Panc1 (cell line): ENCODE measurements around the gene SOBP. TPM values are rescaled to one million over a fixed set of nuclear protein-coding genes. Genes with fewer than 3 reads are reported as not detected.

ENCODE experiments used
- ATAC-seq: fragments of 200-7000 bp; cut with Tn5 transposase; 2 replicates; pipeline ENCODE4 v1.9.1; 2020; ENCODE audit warnings: mild to moderate bottlenecking, moderate library complexity
- BruUV-seq: library from RNA; stranded (reverse); fragments of 400-500 nt; replicated peaks from 2 replicates; lab custom pipeline; 2021; lab: Mats Ljungman, UMichigan
- CTCF ChIA-PET: fragments of 300-600 bp; sonication (Branson Sonifier 250); formaldehyde crosslinking; loops from one replicate; lab custom pipeline; 2022; ENCODE audit warnings: antibody characterized with exemption; lab: Charles Lee
- POLR2A ChIA-PET: fragments of 300-600 bp; sonication (Branson Sonifier 250); formaldehyde crosslinking; loops from one replicate; lab custom pipeline; 2022; ENCODE audit warnings: antibody characterized with exemption; lab: Charles Lee
- DNase-seq: peaks from one replicate; pipeline ENCODE4 v3.0.0-alpha.2; 2010; ENCODE audit warnings: low read depth, low spot score
- H3K27ac ChIP-seq: 2 replicates; pipeline ENCODE4 v1.5.1; 2011; ENCODE audit warnings: mild to moderate bottlenecking, low read length, inconsistent platforms
- H3K27me3 ChIP-seq: fragments of 200-500 bp; sonication (Bioruptor generic); 2 replicates; pipeline ENCODE4 v1.6.0; 2014; ENCODE audit warnings: low read length, inconsistent platforms; ENCODE audit not compliant: control insufficient read depth, insufficient read depth
- H3K36me3 ChIP-seq: fragments of 200-500 bp; sonication (Bioruptor generic); 2 replicates; pipeline ENCODE4 v1.5.1; 2014; ENCODE audit warnings: inconsistent platforms, mild to moderate bottlenecking, low read length, moderate library complexity; ENCODE audit not compliant: control insufficient read depth, insufficient read depth
- H3K4me1 ChIP-seq: 2 replicates; pipeline ENCODE4 v1.5.1; 2011; ENCODE audit warnings: inconsistent platforms, mild to moderate bottlenecking, low read length, moderate library complexity; ENCODE audit not compliant: control insufficient read depth, insufficient read depth
- H3K4me3 ChIP-seq, 2 experiments: 2 replicates each; pipeline ENCODE4 v1.5.1; 2011 to 2012; ENCODE audit warnings: low read depth in 2 of 2, low read length in 2 of 2, mild to moderate bottlenecking in 2 of 2, inconsistent platforms in 1 of 2, moderate library complexity in 1 of 2
- H3K9me3 ChIP-seq: fragments of 200-500 bp; sonication (Bioruptor generic); 2 replicates; pipeline ENCODE4 v1.5.1; 2014; ENCODE audit warnings: low read depth, mild to moderate bottlenecking, inconsistent platforms, low read length, moderate library complexity; ENCODE audit not compliant: control insufficient read depth, insufficient read depth
- CTCF ChIP-seq: fragments of 450-650 bp; IDR thresholded peaks from 2 replicates; pipeline ENCODE4 v1.5.1; 2017; ENCODE audit warnings: mild to moderate bottlenecking
- POLR2AphosphoS5 ChIP-seq: IDR thresholded peaks from 2 replicates; pipeline ENCODE4 v1.6.1; 2012; ENCODE audit warnings: mild to moderate bottlenecking, low read depth, low read length, moderate library complexity
- REST ChIP-seq, 2 experiments: IDR thresholded peaks; 2 replicates each; pipeline ENCODE4 v1.6.1; 2011 to 2012; ENCODE audit warnings: low read depth in 2 of 2, control low read depth in 1 of 2, low read length in 1 of 2, mild to moderate bottlenecking in 1 of 2, moderate library complexity in 1 of 2; ENCODE audit not compliant: insufficient read depth in 1 of 2
- SIN3A ChIP-seq: IDR thresholded peaks from 2 replicates; pipeline ENCODE4 v1.6.1; 2012; ENCODE audit warnings: low read depth, mild to moderate bottlenecking, low read length, moderate library complexity, borderline replicate concordance; ENCODE audit not compliant: insufficient read depth
- TCF7L2 ChIP-seq: IDR thresholded peaks from 2 replicates; pipeline ENCODE4 v1.6.1; 2011; ENCODE audit warnings: mild to moderate bottlenecking, low read depth, low read length, inconsistent platforms
- in situ Hi-C: cut with HindIII; loops from 2 replicates; pipeline ENCODE4 v1.10.0; 2016; ENCODE audit warnings: low sequenced_read_pairs, low pct_unique_long_range_greater_than_20kb
- intact Hi-C: fragments of 100-400 bp; cut with micrococcal nuclease; formaldehyde crosslinking; loops from one replicate; pipeline ENCODE4 v1.10.0; 2022; ENCODE audit not compliant: unreplicated experiment
- total RNA-seq: library from RNA; stranded (reverse); gene quantifications from one replicate; pipeline ENCODE4 v1.2.1, GENCODE V29; 2021; ENCODE audit not compliant: unreplicated experiment

The SOBP gene
- total RNA-seq, 1 experiment from 2014 or later: 9.0 TPM

- no TSS peak for BruUV-seq
- no peak for TF ChIP-seq POLR2AphosphoS5
- no peak for TF ChIP-seq TCF7L2
- no peak for TF ChIP-seq CTCF
- TF ChIP-seq REST (IDR thresholded peaks at IDR 0.05; ENCODE audit: insufficient read depth in 1 of 2, low read depth in 2 of 2, low read length in 1 of 2): no peak
- TF ChIP-seq SIN3A: no peak
- H3K36me3 ChIP-seq: no peaks in the 10 kb centered on the region
- no peaks in the 10 kb centered on the region for H3K4me1 ChIP-seq
- POLR2A ChIA-PET: no interaction called here
- intact Hi-C loops: no loop called here
- ATAC-seq (no peak), DNase-seq (no peak)
- peaks cover 5% of the 10 kb centered on the region; the same call in 1 of the 2 replicates for H3K27me3 ChIP-seq
- H3K9me3 ChIP-seq: no peaks in the 10 kb centered on the region
- in situ Hi-C loops: no loop called here
- no peak overlapping the region for H3K27ac ChIP-seq
- H3K4me3 ChIP-seq: no peak overlapping the region
- CTCF ChIA-PET: no interaction called here
These were observed 193.3 kb downstream of the SOBP start for GRCh38 chr6:107683183-107683582.

GRCh38 chr6:107684996-107685395 is 195.1 kb downstream of the SOBP start:
- H3K27ac ChIP-seq: no peak overlapping the region
- ChIA-PET POLR2A (no interaction called here), CTCF (no interaction called here)
- TF ChIP-seq TCF7L2 (no peak), POLR2AphosphoS5 (no peak)
- no peaks in the 10 kb centered on the region for H3K36me3 ChIP-seq
- DNase-seq (no peak), ATAC-seq (no peak)
- no peaks in the 10 kb centered on the region for H3K9me3 ChIP-seq
- no peaks in the 10 kb centered on the region for H3K4me1 ChIP-seq
- BruUV-seq: no TSS peak
- H3K27me3 ChIP-seq: no peaks in the 10 kb centered on the region
- in situ Hi-C loops (no loop called here), intact Hi-C loops (no loop called here)
- no peak overlapping the region for H3K4me3 ChIP-seq

- H3K9me3 ChIP-seq: no peaks in the 10 kb centered on the region
- H3K4me1 ChIP-seq: no peaks in the 10 kb centered on the region
- no peaks in the 10 kb centered on the region for H3K36me3 ChIP-seq
- TF ChIP-seq POLR2AphosphoS5: no peak
- TF ChIP-seq SIN3A: no peak
- TF ChIP-seq REST (IDR thresholded peaks at IDR 0.05; ENCODE audit: insufficient read depth in 1 of 2, low read depth in 2 of 2, low read length in 1 of 2): no peak
- DNase-seq: no peak
- no TSS peak for BruUV-seq
- ATAC-seq: no peak
- intact Hi-C loops: no loop called here
- in situ Hi-C loops: no loop called here
- H3K4me3 ChIP-seq: no peak overlapping the region
- 0 out of 2 replicates have a peak, but pooled peaks cover 2% of the 10 kb centered on the region for H3K27me3 ChIP-seq
- H3K27ac ChIP-seq: no peak overlapping the region
- ChIA-PET POLR2A (no interaction called here), CTCF (no interaction called here)
These were observed 199.3 kb downstream of the SOBP start for GRCh38 chr6:107689190-107689589.
